Osteocyte (in vitro differentiated cells): Measurements from ENCODE around the gene AGXT. TPM values are rescaled to one million over a fixed set of nuclear protein-coding genes. Genes with fewer than 3 reads are reported as not detected.
A peak's percentile ranks its signal among the peaks of the same experiment; 100 is the strongest.

Experiments
- DNase-seq: peaks from one replicate; pipeline ENCODE4 v3.0.0; 2021; ENCODE audit warnings: mixed read lengths; ENCODE audit not compliant: unreplicated experiment; ENCODE audit errors: extremely low spot score
- H3K27ac Mint-ChIP-seq: one replicate; pipeline ENCODE4 v1.8.0; 2021; ENCODE audit warnings: mild to moderate bottlenecking, mixed read lengths; ENCODE audit not compliant: unreplicated experiment
- H3K27me3 Mint-ChIP-seq: one replicate; pipeline ENCODE4 v1.8.0; 2021; ENCODE audit warnings: mixed read lengths; ENCODE audit not compliant: unreplicated experiment
- H3K36me3 Mint-ChIP-seq: one replicate; pipeline ENCODE4 v1.8.0; 2021; ENCODE audit warnings: mixed read lengths; ENCODE audit not compliant: unreplicated experiment
- H3K4me1 Mint-ChIP-seq: one replicate; pipeline ENCODE4 v1.8.0; 2021; ENCODE audit warnings: mixed read lengths; ENCODE audit not compliant: unreplicated experiment
- H3K4me3 Mint-ChIP-seq: one replicate; pipeline ENCODE4 v1.8.0; 2021; ENCODE audit warnings: mild to moderate bottlenecking, moderate library complexity, mixed read lengths; ENCODE audit not compliant: unreplicated experiment
- H3K9me3 Mint-ChIP-seq: one replicate; pipeline ENCODE4 v1.8.0; 2021; ENCODE audit warnings: mixed read lengths; ENCODE audit not compliant: unreplicated experiment
- total RNA-seq: library from RNA; stranded (reverse); gene quantifications from 2 replicates; pipeline ENCODE4 v1.2.1, GENCODE V29; 2021
- TF ChIP-seq, protein P1 (sequence below): fragments of 200-600 bp; sonication (generic); IDR thresholded peaks from 2 replicates; pipeline ENCODE4 v1.5.0; 2021; ENCODE audit warnings: antibody characterized with exemption, mild to moderate bottlenecking, moderate library complexity

AGXT gene
- total RNA-seq, 1 donor from 2014 or later: not detected

DNA sequence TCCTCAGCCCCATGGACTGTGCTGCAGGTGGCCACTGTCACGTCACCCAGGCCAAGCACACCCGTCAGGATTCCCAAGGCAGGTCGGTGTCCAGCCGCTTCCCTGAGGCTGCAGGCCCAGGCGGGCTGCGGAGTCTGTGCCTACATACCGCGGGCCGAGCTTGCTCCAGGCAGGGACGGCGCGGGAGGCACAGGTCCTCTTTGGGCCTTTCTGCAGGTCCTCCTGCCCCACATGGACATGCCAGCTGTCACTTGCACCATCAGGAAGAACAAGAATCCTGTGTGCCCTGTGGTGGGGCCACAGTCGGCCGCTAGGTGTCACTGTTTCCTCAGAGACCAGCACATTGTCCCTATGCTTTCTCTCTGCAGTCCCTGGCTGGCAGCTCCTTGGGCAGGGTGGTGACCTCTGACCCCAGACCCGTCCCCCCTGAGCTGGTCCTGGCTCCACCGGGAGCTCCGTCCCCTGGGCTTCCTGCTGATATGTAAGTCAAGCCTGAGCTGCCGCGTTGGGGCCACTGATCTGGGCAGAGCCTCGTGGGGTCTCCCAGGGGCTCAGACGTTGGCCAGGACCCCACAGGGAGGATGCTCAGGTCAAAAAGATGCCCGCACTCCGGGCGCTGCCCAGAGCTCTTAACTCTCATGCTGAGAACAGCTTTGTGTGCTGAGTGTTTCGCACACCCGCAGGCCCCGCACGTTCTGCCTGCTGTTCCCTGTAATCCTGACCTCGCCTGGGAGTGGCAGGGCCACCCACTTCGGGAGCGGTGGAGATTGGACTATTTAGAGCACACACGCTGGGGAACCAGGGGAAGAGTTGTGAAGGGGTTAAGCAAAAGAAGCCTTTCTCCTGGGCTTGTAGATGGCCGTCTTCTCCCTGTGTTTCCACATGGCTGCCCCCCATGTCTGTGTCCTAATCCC lies 17.3 kb upstream of the AGXT start:
- no peaks in the 10 kb centered on the region for H3K4me1 Mint-ChIP-seq
- TF ChIP-seq, protein P1, sequence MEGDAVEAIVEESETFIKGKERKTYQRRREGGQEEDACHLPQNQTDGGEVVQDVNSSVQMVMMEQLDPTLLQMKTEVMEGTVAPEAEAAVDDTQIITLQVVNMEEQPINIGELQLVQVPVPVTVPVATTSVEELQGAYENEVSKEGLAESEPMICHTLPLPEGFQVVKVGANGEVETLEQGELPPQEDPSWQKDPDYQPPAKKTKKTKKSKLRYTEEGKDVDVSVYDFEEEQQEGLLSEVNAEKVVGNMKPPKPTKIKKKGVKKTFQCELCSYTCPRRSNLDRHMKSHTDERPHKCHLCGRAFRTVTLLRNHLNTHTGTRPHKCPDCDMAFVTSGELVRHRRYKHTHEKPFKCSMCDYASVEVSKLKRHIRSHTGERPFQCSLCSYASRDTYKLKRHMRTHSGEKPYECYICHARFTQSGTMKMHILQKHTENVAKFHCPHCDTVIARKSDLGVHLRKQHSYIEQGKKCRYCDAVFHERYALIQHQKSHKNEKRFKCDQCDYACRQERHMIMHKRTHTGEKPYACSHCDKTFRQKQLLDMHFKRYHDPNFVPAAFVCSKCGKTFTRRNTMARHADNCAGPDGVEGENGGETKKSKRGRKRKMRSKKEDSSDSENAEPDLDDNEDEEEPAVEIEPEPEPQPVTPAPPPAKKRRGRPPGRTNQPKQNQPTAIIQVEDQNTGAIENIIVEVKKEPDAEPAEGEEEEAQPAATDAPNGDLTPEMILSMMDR: peak; percentile 96
- no peak overlapping the region for H3K4me3 Mint-ChIP-seq
- H3K27ac Mint-ChIP-seq: no peak overlapping the region
- H3K36me3 Mint-ChIP-seq: no peaks in the 10 kb centered on the region
- DNase-seq: peak; percentile 94
- peaks cover 9% of the 10 kb centered on the region for H3K9me3 Mint-ChIP-seq
- H3K27me3 Mint-ChIP-seq: peaks cover 17% of the 10 kb centered on the region

DNA sequence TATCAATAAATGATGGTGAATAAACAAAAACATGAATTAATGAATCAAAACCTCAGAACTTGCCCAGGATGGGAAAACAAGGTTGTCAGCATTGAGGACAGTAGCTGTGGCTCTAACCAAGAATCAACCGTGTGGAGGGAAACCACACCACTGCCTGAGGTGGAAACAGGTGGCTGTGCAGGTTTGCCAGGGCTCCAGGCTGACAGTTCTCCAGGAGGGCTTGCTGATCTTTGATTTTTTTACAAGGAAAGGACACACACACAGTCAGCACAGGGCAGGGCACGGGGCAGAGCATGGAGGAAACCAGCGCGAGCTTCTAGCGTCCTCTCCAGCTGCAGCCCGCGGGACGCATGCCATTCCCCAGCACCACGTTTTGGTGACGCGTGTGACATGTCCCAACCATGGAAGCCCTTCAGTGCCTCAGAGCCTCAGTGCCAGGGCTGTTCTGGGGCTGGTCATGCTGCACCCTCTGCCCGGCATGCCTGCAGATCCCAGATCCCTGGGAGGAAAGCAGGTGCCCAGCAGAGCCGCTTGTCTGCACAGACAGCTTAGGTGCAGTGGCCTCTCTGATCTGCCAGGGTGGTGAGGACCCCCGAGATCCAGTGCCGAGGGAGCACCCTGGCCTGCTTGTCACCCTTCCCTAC lies 15.8 kb upstream of the AGXT start:
- Mint-ChIP-seq H3K9me3 (peaks cover 9% of the 10 kb centered on the region), H3K4me3 (no peak overlapping the region), H3K36me3 (no peaks in the 10 kb centered on the region), H3K27me3 (peaks cover 17% of the 10 kb centered on the region), H3K4me1 (no peaks in the 10 kb centered on the region), H3K27ac (no peak overlapping the region)
- TF ChIP-seq, protein P1: no peak
- DNase-seq: no peak

DNA sequence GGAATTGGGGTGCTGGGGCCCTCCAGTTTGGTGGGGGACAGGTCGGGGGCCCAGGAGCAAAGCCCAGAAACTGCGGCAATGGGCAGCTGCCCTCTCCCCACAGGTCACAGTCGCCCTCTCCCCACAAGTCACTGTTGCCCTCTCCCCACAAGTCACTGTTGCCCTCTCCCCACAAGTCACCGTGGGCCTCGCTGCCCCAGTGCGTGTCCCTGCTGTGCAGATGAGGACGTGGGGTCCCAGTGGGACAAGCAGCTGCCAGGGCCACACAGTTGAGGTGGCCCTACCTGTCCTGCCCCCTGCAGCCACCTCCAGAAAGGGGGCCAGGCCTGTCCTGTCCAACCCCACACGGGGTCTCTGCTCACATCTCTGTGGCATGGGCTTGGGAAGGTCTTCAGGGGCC lies 13.0 kb upstream of the AGXT start:
- H3K4me1 Mint-ChIP-seq: no peaks in the 10 kb centered on the region
- peaks cover 27% of the 10 kb centered on the region for H3K27me3 Mint-ChIP-seq
- H3K36me3 Mint-ChIP-seq: no peaks in the 10 kb centered on the region
- peaks cover 9% of the 10 kb centered on the region for H3K9me3 Mint-ChIP-seq
- TF ChIP-seq, protein P1: no peak
- H3K27ac Mint-ChIP-seq: no peak overlapping the region
- no peak overlapping the region for H3K4me3 Mint-ChIP-seq
- DNase-seq: no peak

DNA sequence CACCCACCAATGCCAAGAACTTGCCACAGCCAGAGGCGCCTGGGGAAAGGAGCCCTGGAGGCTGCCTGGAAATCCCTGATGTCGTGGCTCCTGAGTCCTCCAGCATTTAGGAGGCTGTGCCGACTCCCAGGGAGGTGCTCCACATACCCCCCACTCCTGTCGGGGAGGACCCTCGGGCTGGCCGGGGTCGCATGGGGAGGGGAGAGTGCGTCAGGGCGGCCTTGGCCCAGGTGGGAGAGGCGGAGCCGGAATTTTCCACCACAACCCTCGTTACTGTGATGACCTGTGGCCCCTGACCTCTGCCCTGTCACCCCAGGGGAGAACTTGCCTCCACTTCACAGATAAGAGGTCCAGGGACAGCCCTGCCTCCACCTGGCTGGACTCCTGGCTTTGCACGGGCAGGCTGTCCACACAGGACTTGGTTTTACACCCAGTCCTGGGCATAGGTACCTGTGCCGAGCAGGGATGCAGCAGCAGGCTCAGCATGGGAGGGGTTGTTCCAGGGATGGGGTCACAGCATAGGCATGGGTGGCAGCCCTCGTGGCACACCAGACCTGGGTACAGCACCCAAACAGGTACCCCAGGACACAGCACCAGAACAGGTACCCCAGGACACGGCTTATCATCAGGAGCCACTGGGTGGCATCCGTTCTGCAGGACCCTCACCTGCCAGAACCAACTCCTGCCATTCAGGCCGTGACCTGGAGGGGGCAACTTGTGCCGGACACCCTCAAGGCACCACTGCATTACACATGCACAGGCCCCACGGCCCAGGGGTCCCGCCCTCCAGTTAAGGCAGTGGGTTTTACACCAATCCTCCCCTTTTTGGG lies 12.3 kb upstream of the AGXT start:
- Mint-ChIP-seq H3K9me3 (peaks cover 9% of the 10 kb centered on the region), H3K27me3 (peaks cover 34% of the 10 kb centered on the region), H3K36me3 (no peaks in the 10 kb centered on the region), H3K4me3 (no peak overlapping the region), H3K27ac (no peak overlapping the region), H3K4me1 (no peaks in the 10 kb centered on the region)
- no peak for DNase-seq
- TF ChIP-seq, protein P1: no peak
